NT2/D1 (cell line): ENCODE results near the gene FBXW7.

ENCODE experiments used
- SUZ12 ChIP-seq: IDR thresholded peaks from 2 replicates; pipeline ENCODE4 v1.6.1; 2011; ENCODE audit not compliant: insufficient read length, insufficient read depth; ENCODE audit errors: extremely low read depth
- YY1 ChIP-seq: IDR thresholded peaks from 2 replicates; pipeline ENCODE4 v1.6.1; 2011; ENCODE audit not compliant: insufficient read length, insufficient read depth
- ZNF274 ChIP-seq: IDR thresholded peaks from 2 replicates; pipeline ENCODE4 v1.6.1; 2011; ENCODE audit warnings: mild to moderate bottlenecking, low read depth, low read length

GRCh38 chr4:152424977-152425376 lies 110.9 kb downstream of the FBXW7 start:
- TF ChIP-seq ZNF274: no peak
- no peak for TF ChIP-seq YY1
- no peak for TF ChIP-seq SUZ12
